Measurements from ENCODE around the gene TMEM19. TPM values are rescaled to one million over a fixed set of nuclear protein-coding genes. Genes with fewer than 3 reads are reported as not detected.

TMEM19 gene
- total RNA-seq, 1 experiment from 2014 or later, result 39.5 TPM

- ChIA-PET POLR2A (ENCODE audit: unreplicated experiment) (no interaction called here), CTCF (no interaction called here)
- no peaks in the 10 kb centered on the region for H3K9me2 ChIP-seq (ENCODE audit: insufficient read depth)
- TF ChIP-seq EZH2 (IDR thresholded peaks at IDR 0.05; ENCODE audit: low read depth), result no peak
- TF ChIP-seq, protein P1, sequence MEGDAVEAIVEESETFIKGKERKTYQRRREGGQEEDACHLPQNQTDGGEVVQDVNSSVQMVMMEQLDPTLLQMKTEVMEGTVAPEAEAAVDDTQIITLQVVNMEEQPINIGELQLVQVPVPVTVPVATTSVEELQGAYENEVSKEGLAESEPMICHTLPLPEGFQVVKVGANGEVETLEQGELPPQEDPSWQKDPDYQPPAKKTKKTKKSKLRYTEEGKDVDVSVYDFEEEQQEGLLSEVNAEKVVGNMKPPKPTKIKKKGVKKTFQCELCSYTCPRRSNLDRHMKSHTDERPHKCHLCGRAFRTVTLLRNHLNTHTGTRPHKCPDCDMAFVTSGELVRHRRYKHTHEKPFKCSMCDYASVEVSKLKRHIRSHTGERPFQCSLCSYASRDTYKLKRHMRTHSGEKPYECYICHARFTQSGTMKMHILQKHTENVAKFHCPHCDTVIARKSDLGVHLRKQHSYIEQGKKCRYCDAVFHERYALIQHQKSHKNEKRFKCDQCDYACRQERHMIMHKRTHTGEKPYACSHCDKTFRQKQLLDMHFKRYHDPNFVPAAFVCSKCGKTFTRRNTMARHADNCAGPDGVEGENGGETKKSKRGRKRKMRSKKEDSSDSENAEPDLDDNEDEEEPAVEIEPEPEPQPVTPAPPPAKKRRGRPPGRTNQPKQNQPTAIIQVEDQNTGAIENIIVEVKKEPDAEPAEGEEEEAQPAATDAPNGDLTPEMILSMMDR (conservative IDR thresholded peaks at IDR 0.05), result no peak
- peaks cover 12% of the 10 kb centered on the region; the same call in 1 of the 2 replicates for H3F3A ChIP-seq (ENCODE audit: insufficient read depth, low read depth)
- BruUV-seq (replicated peaks), result no TSS peak
- no peak overlapping the region for H3K27ac ChIP-seq
- no peak for DNase-seq
- no peak overlapping the region for H2AFZ ChIP-seq
- H3K27me3 ChIP-seq (ENCODE audit: insufficient read depth, low read depth), result no peaks in the 10 kb centered on the region
- H3K4me2 ChIP-seq, result no peak overlapping the region
- intact Hi-C loops (cut with micrococcal nuclease; ENCODE audit: unreplicated experiment), result no loop called here
- no peaks in the 10 kb centered on the region; the same call in 1 of the 2 replicates for H3K79me2 ChIP-seq (ENCODE audit: low read depth)
- no peaks in the 10 kb centered on the region for H3K4me1 ChIP-seq (replicated peaks; ENCODE audit: insufficient read depth)
- no peak overlapping the region for H3K4me3 ChIP-seq
- no peaks in the 10 kb centered on the region for H3K9me3 ChIP-seq (ENCODE audit: insufficient read depth, low read depth)
- H3K36me3 ChIP-seq (ENCODE audit: low read depth), result peaks cover 42% of the 10 kb centered on the region
- peaks cover 14% of the 10 kb centered on the region; the same call in 1 of the 2 replicates for H4K20me1 ChIP-seq (ENCODE audit: insufficient read depth)
Observed at GRCh38 chr12:71642264-71642663, 43.6 kb upstream of the TMEM19 start.

- no peak for DNase-seq
- Histone ChIP-seq H3K36me3 (ENCODE audit: low read depth) (peaks cover 50% of the 10 kb centered on the region), H3K79me2 (ENCODE audit: low read depth) (peaks cover 1% of the 10 kb centered on the region), H3F3A (ENCODE audit: insufficient read depth, low read depth) (peaks cover 3% of the 10 kb centered on the region; the same call in 1 of the 2 replicates), H3K4me3 (no peak overlapping the region), H2AFZ (no peak overlapping the region), H4K20me1 (ENCODE audit: insufficient read depth) (peaks cover 13% of the 10 kb centered on the region), H3K27me3 (ENCODE audit: insufficient read depth, low read depth) (no peaks in the 10 kb centered on the region), H3K9me3 (ENCODE audit: insufficient read depth, low read depth) (no peaks in the 10 kb centered on the region), H3K4me2 (no peak overlapping the region), H3K9me2 (ENCODE audit: insufficient read depth) (no peaks in the 10 kb centered on the region), H3K27ac (no peak overlapping the region), H3K4me1 (replicated peaks; ENCODE audit: insufficient read depth) (no peaks in the 10 kb centered on the region)
- ChIA-PET POLR2A (ENCODE audit: unreplicated experiment) (interaction anchor here (0.6 kb wide), 1 partner anchor 40 kb away, joined by 6 read pairs; no protein-coding TSS in a partner anchor), CTCF (no interaction called here)
- intact Hi-C loops (cut with micrococcal nuclease; ENCODE audit: unreplicated experiment), result no loop called here
- TF ChIP-seq EZH2 (IDR thresholded peaks at IDR 0.05; ENCODE audit: low read depth), result no peak
- TF ChIP-seq, protein P1 (conservative IDR thresholded peaks at IDR 0.05), result no peak
- no TSS peak for BruUV-seq (replicated peaks)
Observed at GRCh38 chr12:71645268-71645667, 40.6 kb upstream of the TMEM19 start.

DNA sequence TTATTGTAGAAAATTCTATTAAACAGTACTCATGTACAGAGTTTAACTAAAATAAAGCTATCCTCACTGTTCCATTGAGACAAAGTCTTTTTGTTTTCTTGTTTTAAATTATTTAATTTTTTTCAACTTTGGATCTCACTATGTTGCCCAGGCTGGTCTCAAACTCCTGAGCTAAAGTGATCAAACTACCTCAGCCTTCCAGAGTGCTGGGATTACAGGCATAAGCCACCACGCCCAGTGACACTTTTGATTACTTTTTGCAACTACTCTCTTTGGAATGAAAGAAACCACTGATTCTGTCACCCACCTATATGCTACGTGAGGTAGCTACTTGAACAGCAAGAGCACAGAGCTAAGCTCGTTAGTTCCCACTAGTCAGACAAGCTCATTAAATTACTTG lies 39.4 kb upstream of the TMEM19 start:
- H3K9me2 ChIP-seq (ENCODE audit: insufficient read depth), result no peaks in the 10 kb centered on the region
- POLR2A ChIA-PET (ENCODE audit: unreplicated experiment), result no interaction called here
- BruUV-seq (replicated peaks), result no TSS peak
- H3K27ac ChIP-seq, result no peak overlapping the region
- no peaks in the 10 kb centered on the region for H3K27me3 ChIP-seq (ENCODE audit: insufficient read depth, low read depth)
- H3K4me1 ChIP-seq (replicated peaks; ENCODE audit: insufficient read depth), result no peaks in the 10 kb centered on the region
- peaks cover 13% of the 10 kb centered on the region for H4K20me1 ChIP-seq (ENCODE audit: insufficient read depth)
- CTCF ChIA-PET, result no interaction called here
- peaks cover 12% of the 10 kb centered on the region for H3K79me2 ChIP-seq (ENCODE audit: low read depth)
- H3F3A ChIP-seq (ENCODE audit: insufficient read depth, low read depth), result 0 out of 2 replicates have a peak, but pooled peaks cover 3% of the 10 kb centered on the region
- H3K36me3 ChIP-seq (ENCODE audit: low read depth), result peaks cover 45% of the 10 kb centered on the region
- no peak for TF ChIP-seq EZH2 (IDR thresholded peaks at IDR 0.05; ENCODE audit: low read depth)
- TF ChIP-seq, protein P1 (conservative IDR thresholded peaks at IDR 0.05), result no peak
- H3K9me3 ChIP-seq (ENCODE audit: insufficient read depth, low read depth), result no peaks in the 10 kb centered on the region
- no peak overlapping the region for H3K4me3 ChIP-seq
- no peak for DNase-seq
- intact Hi-C loops (cut with micrococcal nuclease; ENCODE audit: unreplicated experiment), result no loop called here
- no peak overlapping the region for H2AFZ ChIP-seq
- H3K4me2 ChIP-seq, result no peak overlapping the region
